LNCAP (cell line): ENCODE results near the gene PRAMEF5.
"Not testable (repeated sequence)": the region's sequence is repeated elsewhere in the genome, so short reads cannot be mapped to it uniquely, and the experiment has no call there.

Experiments used
- TF ChIP-seq, protein P1 (sequence below): fragments of 450-650 bp; IDR thresholded peaks from 2 replicates; pipeline ENCODE4 v1.5.1; 2017; ENCODE audit warnings: mild to moderate bottlenecking

Gene PRAMEF5

DNA sequence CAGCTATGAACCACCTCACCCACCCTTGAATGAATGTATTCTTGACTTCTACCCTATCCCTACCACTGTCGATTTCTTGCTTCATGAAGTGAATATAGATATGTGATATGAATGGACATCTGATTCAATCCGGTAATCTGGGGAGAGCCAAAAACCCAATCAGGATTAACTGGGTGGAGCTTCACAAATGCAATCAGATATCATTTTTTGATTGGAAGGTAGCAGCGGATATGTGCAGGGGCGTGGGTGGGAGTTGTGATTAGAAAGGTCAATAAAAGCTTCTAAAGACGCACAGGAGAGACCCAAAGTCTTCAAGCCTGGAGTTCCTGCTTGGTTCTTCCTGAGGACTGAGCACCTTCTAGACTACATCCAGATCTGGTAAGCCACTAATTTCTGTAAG lies at the start of gene PRAMEF5:
PRAMEF5 (plus strand) TSS at position 301 of the 400 bp plus-strand sequence. CDS start 5,071 bp downstream, outside the sequence.
- TF ChIP-seq, protein P1, sequence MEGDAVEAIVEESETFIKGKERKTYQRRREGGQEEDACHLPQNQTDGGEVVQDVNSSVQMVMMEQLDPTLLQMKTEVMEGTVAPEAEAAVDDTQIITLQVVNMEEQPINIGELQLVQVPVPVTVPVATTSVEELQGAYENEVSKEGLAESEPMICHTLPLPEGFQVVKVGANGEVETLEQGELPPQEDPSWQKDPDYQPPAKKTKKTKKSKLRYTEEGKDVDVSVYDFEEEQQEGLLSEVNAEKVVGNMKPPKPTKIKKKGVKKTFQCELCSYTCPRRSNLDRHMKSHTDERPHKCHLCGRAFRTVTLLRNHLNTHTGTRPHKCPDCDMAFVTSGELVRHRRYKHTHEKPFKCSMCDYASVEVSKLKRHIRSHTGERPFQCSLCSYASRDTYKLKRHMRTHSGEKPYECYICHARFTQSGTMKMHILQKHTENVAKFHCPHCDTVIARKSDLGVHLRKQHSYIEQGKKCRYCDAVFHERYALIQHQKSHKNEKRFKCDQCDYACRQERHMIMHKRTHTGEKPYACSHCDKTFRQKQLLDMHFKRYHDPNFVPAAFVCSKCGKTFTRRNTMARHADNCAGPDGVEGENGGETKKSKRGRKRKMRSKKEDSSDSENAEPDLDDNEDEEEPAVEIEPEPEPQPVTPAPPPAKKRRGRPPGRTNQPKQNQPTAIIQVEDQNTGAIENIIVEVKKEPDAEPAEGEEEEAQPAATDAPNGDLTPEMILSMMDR = not testable (repeated sequence)

DNA sequence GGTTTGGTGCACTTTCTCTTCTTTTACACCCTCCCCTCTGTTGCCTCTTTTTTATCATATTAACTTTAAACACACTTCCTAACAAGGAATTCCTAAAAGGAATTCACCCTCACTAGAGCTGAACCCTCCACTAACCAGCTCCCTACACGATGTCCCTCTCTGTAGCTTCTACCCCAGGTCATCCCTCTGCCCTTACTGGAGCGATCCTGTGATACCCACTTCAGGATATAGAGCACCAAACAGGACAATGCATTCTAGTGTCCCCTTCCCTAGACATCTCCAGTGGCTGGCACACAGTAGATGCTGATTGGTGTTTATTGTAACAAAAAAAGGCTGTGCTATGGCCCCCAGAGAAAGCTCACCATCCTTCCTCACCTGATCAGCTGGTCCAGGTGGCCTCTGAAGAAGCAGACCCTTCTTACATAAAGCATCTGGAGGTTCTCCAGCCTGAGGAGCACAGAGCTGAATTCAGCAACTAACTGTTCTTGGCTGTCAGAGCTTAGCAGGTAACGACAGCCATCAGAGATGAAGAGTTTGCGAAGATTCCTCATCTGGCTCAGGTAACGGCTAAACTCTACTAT lies 29.4 kb upstream of the PRAMEF5 start:
- TF ChIP-seq, protein P1 = no peak

DNA sequence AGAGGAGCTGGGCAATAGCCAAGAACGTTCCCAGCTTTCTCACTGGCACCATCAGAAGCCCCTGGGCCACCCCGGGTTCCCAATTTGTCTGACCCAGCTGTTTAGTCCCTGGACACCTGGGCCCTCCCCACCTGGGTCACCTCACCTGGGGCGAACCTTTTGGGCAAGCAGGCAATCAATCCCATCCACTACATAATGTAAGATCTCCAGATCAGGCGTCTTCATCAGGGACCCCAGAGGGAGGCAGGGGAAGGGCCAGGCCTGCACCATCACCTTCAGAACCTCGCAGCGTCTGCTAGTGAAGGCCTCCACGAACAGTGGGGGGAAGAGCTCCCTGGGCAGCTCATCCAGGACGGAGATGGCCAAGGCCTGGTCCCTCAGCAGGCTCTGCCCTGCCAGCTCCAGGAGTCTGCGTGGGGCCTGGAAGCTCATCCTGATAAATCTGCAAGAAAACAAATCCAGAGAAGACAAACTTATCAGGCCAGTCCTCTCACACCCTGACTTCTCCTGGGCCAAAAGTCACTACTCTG lies 28.3 kb upstream of the PRAMEF5 start, which contains the start of gene PRAMEF18:
PRAMEF18 (minus strand) TSS at position 480 of the 530 bp plus-strand sequence; CDS start at position 432, 48 bp downstream.
- TF ChIP-seq, protein P1 = not testable (repeated sequence)

DNA sequence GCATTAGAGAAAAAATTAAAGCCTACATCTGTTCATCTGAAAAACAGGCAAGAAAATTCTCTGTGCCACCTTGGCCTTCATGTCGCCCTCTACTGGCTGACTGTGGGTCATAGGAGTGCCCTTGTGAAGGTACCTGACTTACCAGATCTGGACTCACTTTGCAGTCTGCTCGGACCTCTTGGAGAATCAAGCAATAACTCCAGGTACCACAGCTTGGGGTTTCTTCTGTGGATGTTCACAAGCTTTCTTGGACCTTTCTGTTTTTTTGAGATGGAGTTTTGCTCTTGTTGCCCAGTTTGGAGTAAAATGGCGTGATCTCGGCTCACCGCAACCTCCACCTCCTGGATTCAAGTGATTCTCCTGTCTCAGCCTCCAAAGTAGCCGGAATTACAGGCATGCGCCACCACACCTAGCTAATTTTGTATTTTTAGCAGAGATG lies 25.6 kb upstream of the PRAMEF5 start:
- TF ChIP-seq, protein P1 = peak; percentile 72

DNA sequence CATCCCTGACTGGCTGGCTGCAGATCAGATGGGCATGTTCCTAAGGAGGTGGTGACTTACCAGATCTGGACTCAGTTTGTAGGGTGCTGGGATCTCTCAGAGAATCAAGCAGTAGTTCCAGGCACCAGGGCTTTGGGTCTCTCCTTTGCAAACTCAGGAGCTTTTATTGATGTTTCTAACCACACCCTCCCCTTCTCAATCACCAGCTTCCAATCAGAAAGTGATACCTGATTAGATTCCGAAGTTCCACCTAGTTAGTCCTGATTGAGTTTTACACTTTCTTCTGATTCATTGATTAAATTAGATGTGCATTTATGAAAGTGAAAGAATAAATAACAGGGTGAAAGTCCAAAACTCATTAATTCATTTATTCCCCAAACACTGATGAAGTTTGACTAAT lies 31.0 kb downstream of the PRAMEF5 start, which contains the start of gene PRAMEF8:
PRAMEF8 (minus strand) TSS at position 101 of the 400 bp plus-strand sequence. CDS start 1,046 bp downstream, outside the sequence.
- TF ChIP-seq, protein P1 = not testable (repeated sequence)

DNA sequence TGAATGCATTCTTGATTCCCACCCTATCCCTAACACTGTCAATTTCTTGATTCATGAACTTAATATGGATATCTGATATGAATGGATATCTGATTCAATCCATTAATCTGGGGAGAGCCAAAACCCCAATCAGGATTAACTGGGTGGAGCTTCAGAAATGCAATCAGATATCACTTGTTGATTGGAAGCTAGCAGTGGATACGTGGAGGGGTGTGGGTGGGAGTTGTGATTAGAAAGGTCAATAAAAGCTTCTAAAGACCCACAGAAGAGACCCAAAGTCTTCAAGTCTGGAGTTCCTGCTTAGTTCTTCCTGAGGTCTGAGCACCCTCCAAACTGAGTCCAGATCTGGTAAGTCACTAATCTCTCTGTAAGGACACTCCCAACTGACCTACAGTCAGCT lies 49.2 kb downstream of the PRAMEF5 start, which contains the start of gene PRAMEF33:
PRAMEF33 (plus strand) TSS at position 301 of the 400 bp plus-strand sequence. CDS start 2,416 bp downstream, outside the sequence.
- TF ChIP-seq, protein P1 = not testable (repeated sequence)
